PC-9 (cell line): ENCODE measurements around the gene LTC4S.

Source experiments
- CTCF ChIP-seq: fragments of 200-600 bp; sonication (generic); conservative IDR thresholded peaks from 2 replicates; pipeline ENCODE4 v1.6.1; 2017; ENCODE audit warnings: mixed run types, antibody characterized with exemption, mild to moderate bottlenecking, moderate library complexity
- EZH2 ChIP-seq: fragments of 200-600 bp; sonication (generic); IDR thresholded peaks from 2 replicates; pipeline ENCODE4 v1.8.0; 2017; ENCODE audit warnings: antibody characterized with exemption, low read depth

- TF ChIP-seq CTCF (no peak), EZH2 (no peak)
These were observed 946 bp upstream of the LTC4S start for GRCh38 chr5:179792612-179793467.
